Stimulated activated CD4-positive, alpha-beta T cell treated with anti-CD3 and anti-CD28 coated beads, Interleukin-1b, Interleukin-23, amount 100 ng/mL, for 48 hours (primary cell): Measurements from ENCODE around the gene GLYATL1.
"Not testable (repeated sequence)": the region's sequence is repeated elsewhere in the genome, so short reads cannot be mapped to it uniquely, and the experiment has no call there.

Source experiments
- DNase-seq: peaks from one replicate; pipeline ENCODE4 v3.0.0-alpha.2; 2020

The GLYATL1 gene

GRCh38 chr11:58999291-58999680 lies 60.0 kb downstream of the GLYATL1 start:
- DNase-seq: no peak

GRCh38 chr11:59000003-59000402 lies 60.7 kb downstream of the GLYATL1 start:
- no peak for DNase-seq

- DNase-seq: not testable (repeated sequence)
These were observed 62.7 kb downstream of the GLYATL1 start for GRCh38 chr11:59002006-59002405.
